Measurements from ENCODE around the gene STX8. TPM values are rescaled to one million over a fixed set of nuclear protein-coding genes. Genes with fewer than 3 reads are reported as not detected.
A peak's percentile ranks its signal among the peaks of the same experiment; 100 is the strongest.

Gene STX8
- total and polyA plus RNA-seq, 8 donors = 51.9 to 63.4 (median 56.5) TPM

DNA sequence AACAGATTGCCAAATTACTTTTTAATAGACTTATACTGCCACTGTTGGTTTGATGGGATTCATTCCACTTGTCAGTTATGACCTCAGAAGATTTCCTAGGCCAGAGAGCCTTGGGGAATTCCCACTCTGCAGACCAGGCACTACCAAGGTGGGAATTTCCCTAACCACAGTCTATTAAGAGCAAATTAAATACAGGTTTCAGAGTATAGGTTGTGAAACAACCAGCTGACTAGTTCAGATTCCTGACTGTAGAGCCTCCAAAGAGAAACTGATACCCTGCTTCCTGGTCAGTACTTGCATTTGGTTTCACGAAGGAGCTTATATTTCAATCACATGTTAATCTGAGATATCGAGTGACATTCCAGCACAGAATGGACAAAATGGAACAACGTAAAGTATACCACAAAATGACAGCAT lies 186.5 kb downstream of the STX8 start:
- H3K27ac ChIP-seq = no peak overlapping the region
- no peaks in the 10 kb centered on the region for H3K27me3 ChIP-seq
- DNase-seq (peak in 1 of 4 donors; percentile 34), ATAC-seq (peak; percentile 98)
- peaks cover 0 to 9% of the 10 kb centered on the region in 2 donors for H3K36me3 ChIP-seq
- no peaks in the 10 kb centered on the region for H3K4me1 ChIP-seq
- peaks cover 0 to 17% of the 10 kb centered on the region in 2 donors for H3K9me3 ChIP-seq
- TF ChIP-seq, protein P1, sequence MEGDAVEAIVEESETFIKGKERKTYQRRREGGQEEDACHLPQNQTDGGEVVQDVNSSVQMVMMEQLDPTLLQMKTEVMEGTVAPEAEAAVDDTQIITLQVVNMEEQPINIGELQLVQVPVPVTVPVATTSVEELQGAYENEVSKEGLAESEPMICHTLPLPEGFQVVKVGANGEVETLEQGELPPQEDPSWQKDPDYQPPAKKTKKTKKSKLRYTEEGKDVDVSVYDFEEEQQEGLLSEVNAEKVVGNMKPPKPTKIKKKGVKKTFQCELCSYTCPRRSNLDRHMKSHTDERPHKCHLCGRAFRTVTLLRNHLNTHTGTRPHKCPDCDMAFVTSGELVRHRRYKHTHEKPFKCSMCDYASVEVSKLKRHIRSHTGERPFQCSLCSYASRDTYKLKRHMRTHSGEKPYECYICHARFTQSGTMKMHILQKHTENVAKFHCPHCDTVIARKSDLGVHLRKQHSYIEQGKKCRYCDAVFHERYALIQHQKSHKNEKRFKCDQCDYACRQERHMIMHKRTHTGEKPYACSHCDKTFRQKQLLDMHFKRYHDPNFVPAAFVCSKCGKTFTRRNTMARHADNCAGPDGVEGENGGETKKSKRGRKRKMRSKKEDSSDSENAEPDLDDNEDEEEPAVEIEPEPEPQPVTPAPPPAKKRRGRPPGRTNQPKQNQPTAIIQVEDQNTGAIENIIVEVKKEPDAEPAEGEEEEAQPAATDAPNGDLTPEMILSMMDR (IDR thresholded peaks at IDR 0.05) = no peak
- H3K4me3 ChIP-seq = no peak overlapping the region
- intact Hi-C loops (cut with DNase I) = no loop called here

DNA sequence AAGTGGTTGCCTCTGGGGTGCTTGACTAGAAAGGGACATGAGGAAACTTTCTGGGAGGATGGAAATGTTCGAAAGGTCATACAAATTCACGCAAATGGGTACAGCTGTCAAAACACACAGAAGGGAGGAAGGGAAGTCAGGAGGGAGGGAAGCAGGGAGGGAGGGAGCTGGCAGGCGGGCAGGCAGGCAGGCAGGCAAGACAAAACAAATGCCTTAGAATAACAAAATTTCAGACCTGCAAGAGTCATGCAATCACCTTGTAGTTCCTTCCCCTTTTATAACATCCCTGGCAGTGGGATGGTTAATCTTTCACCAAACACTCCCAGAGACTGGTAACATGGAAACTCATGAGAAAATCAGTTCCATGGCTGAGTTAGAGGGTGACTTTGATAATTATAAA lies 189.2 kb downstream of the STX8 start:
- Histone ChIP-seq H3K27me3 (no peaks in the 10 kb centered on the region), H3K27ac (no peak overlapping the region), H3K9me3 (no peaks in the 10 kb centered on the region), H3K4me3 (no peak overlapping the region), H3K36me3 (no peaks in the 10 kb centered on the region), H3K4me1 (no peaks in the 10 kb centered on the region)
- ATAC-seq (no peak), DNase-seq (no peak)
- TF ChIP-seq, protein P1 (IDR thresholded peaks at IDR 0.05) = no peak
- intact Hi-C loops (cut with DNase I) = no loop called here

DNA sequence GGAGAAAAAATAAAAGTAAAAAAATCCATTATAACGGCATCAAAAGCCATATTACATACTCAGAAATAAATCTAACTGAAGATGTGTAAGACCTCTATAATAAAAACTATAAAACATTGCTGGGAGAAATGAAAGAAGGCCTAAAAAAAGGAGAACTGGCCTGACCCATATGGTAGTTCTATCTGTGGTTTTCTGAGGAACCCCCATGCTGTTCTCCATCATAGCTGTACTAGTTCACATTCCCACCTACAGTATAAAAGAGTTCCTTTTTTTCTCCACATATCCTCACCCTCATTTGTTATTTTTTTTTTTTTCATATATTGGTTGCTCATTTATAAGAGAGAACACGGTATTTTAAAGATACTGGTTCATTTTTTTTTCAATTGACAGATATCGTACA lies 191.8 kb downstream of the STX8 start:
- Histone ChIP-seq H3K27me3 (no peaks in the 10 kb centered on the region), H3K36me3 (no peaks in the 10 kb centered on the region), H3K9me3 (no peaks in the 10 kb centered on the region), H3K4me1 (no peaks in the 10 kb centered on the region), H3K4me3 (no peak overlapping the region), H3K27ac (no peak overlapping the region)
- TF ChIP-seq, protein P1 (IDR thresholded peaks at IDR 0.05) = no peak
- no peak for ATAC-seq
- intact Hi-C loops (cut with DNase I) = no loop called here
- no peak for DNase-seq

DNA sequence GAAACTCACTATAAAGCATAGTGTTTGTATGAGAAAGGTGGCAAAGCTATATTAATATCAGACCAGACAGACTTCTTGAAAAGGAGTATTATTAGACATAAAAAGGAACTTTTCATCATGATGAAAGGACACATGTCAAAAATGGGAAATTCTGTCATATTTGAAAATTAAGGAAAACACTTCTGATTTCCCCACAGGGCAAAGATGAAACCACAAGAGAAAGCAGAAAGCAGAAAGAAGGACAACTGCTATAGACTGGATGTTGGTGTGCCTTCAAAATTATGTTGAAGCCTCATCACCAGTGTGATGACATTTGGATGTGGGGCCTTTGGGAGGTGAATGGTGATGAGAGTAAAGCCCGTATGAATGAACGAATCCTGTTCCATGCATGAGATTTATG lies 193.0 kb downstream of the STX8 start:
- DNase-seq (no peak), ATAC-seq (no peak)
- Histone ChIP-seq H3K27ac (no peak overlapping the region), H3K27me3 (no peaks in the 10 kb centered on the region), H3K4me3 (no peak overlapping the region), H3K4me1 (no peaks in the 10 kb centered on the region), H3K36me3 (no peaks in the 10 kb centered on the region), H3K9me3 (no peaks in the 10 kb centered on the region)
- TF ChIP-seq, protein P1 (IDR thresholded peaks at IDR 0.05) = no peak
- intact Hi-C loops (cut with DNase I) = no loop called here

DNA sequence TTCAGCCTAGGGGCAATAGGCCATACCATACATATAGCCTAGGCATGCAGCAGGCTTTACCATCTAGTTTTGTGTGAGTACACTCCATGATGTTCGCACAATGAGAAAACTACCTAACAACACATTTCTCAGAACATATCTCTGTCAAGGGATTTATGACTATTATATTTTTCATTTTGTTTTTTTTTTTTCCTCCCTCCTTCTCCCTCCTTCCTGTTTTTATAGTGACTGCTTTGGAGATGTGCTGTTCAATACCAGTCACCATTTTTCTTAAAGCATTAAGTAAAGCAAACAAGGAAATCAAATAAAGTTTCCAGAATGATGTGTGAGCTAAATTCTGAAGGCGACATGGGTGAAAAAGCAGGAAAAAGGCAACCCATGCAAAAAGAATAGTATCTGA lies 194.6 kb downstream of the STX8 start:
- TF ChIP-seq, protein P1 (IDR thresholded peaks at IDR 0.05) = no peak
- no peak overlapping the region for H3K27ac ChIP-seq
- no peaks in the 10 kb centered on the region for H3K27me3 ChIP-seq
- H3K9me3 ChIP-seq = peaks cover 0 to 3% of the 10 kb centered on the region in 2 donors
- no peaks in the 10 kb centered on the region for H3K4me1 ChIP-seq
- no peak for DNase-seq
- ATAC-seq = no peak
- H3K4me3 ChIP-seq = no peak overlapping the region
- intact Hi-C loops (cut with DNase I) = no loop called here
- peaks cover 0 to 8% of the 10 kb centered on the region in 2 donors for H3K36me3 ChIP-seq

All from left lung (tissue), 10 donors.